GM23248 (cell line): ENCODE results near the gene PAQR9. TPM values are rescaled to one million over a fixed set of nuclear protein-coding genes. Genes with fewer than 3 reads are reported as not detected.

ENCODE experiments used
- DNase-seq: peaks from one replicate; pipeline ENCODE4 v3.0.0-alpha.2; 2015
- H2AFZ ChIP-seq: fragments of 200-600 bp; sonication (generic); 2 replicates; pipeline ENCODE4 v1.6.1; 2016; ENCODE audit warnings: antibody characterized with exemption
- H3F3A ChIP-seq: fragments of 200-600 bp; sonication (generic); 2 replicates; pipeline ENCODE4 v1.6.1; 2016; ENCODE audit warnings: mild to moderate bottlenecking, antibody characterized with exemption, mixed run types; ENCODE audit not compliant: insufficient read depth
- H3K27ac ChIP-seq: fragments of 200-600 bp; sonication (generic); 2 replicates; pipeline ENCODE4 v1.5.1; 2016; ENCODE audit warnings: mild to moderate bottlenecking
- H3K27me3 ChIP-seq: fragments of 200-600 bp; sonication (generic); replicated peaks from 2 replicates; pipeline ENCODE4 v1.6.1; 2016; ENCODE audit warnings: mild to moderate bottlenecking; ENCODE audit not compliant: insufficient read depth
- H3K36me3 ChIP-seq: fragments of 200-600 bp; sonication (generic); 2 replicates; pipeline ENCODE4 v1.6.1; 2016; ENCODE audit warnings: low read depth, mild to moderate bottlenecking
- H3K4me1 ChIP-seq: fragments of 200-600 bp; sonication (generic); 2 replicates; pipeline ENCODE4 v1.6.1; 2016; ENCODE audit warnings: mild to moderate bottlenecking; ENCODE audit not compliant: insufficient read depth
- H3K4me2 ChIP-seq: fragments of 200-600 bp; sonication (generic); one replicate; pipeline ENCODE4 v1.6.1; 2016; ENCODE audit warnings: mild to moderate bottlenecking; ENCODE audit not compliant: unreplicated experiment
- H3K4me3 ChIP-seq: fragments of 200-600 bp; sonication (generic); 2 replicates; pipeline ENCODE4 v1.5.1; 2016; ENCODE audit warnings: mild to moderate bottlenecking
- H3K79me2 ChIP-seq: fragments of 200-600 bp; sonication (generic); 2 replicates; pipeline ENCODE4 v1.6.1; 2016; ENCODE audit warnings: mild to moderate bottlenecking; ENCODE audit not compliant: insufficient read depth
- H3K9ac ChIP-seq: fragments of 200-600 bp; sonication (generic); 2 replicates; pipeline ENCODE4 v1.6.1; 2016; ENCODE audit warnings: mild to moderate bottlenecking
- H3K9me2 ChIP-seq: fragments of 200-600 bp; sonication (generic); 2 replicates; pipeline ENCODE4 v1.6.1; 2016; ENCODE audit warnings: mixed run types, mild to moderate bottlenecking, moderate library complexity; ENCODE audit not compliant: insufficient read depth
- H3K9me3 ChIP-seq: fragments of 200-600 bp; sonication (generic); one replicate; pipeline ENCODE4 v1.6.1; 2017; ENCODE audit warnings: low read depth
- H4K20me1 ChIP-seq: fragments of 200-600 bp; sonication (generic); 2 replicates; pipeline ENCODE4 v1.6.0; 2016; ENCODE audit not compliant: insufficient read depth
- EZH2 ChIP-seq: fragments of 200-600 bp; sonication (generic); IDR thresholded peaks from 2 replicates; pipeline ENCODE4 v1.6.1; 2018; ENCODE audit warnings: antibody characterized with exemption, mild to moderate bottlenecking; ENCODE audit not compliant: insufficient read depth, poor library complexity, severe bottlenecking
- EZH2phosphoT487 ChIP-seq: fragments of 200-600 bp; sonication (generic); IDR thresholded peaks from 2 replicates; pipeline ENCODE4 v1.6.1; 2018; ENCODE audit warnings: antibody characterized with exemption, moderate library complexity, mild to moderate bottlenecking, low read depth; ENCODE audit not compliant: insufficient read depth
- WGBS, 2 experiments: methylation state at CpG; one replicate each; pipeline ENCODE4 v1.1.6; 2015 to 2017; ENCODE audit warnings: low lambda C conversion rate in 2 of 2, low coverage in 1 of 2; ENCODE audit errors: missing lambda C conversion rate in 2 of 2; 5-methylcytosine and 5-hydroxymethylcytosine counted together
- in situ Hi-C: fragments of 300-500 bp; cut with MboI; formaldehyde crosslinking; loops from 2 replicates; pipeline ENCODE4 v1.15.0; 2020
- polyA plus RNA-seq: library from polyadenylated mRNA; unstranded; fragments of >200 nt; fragmentation: Nextera tagmentation; extraction: Ambion mirVana; gene quantifications from 2 replicates; pipeline ENCODE4 v1.2.1, GENCODE V29; 2016
- total RNA-seq: library from RNA; depleted of rRNA; stranded (reverse); fragments of >200 nt; shearing (Covaris generic); gene quantifications from 2 replicates; pipeline ENCODE4 v1.2.3, GENCODE V29; 2014

The PAQR9 gene
- total and polyA plus RNA-seq, 2 experiments from 2014 or later: not detected

- TF ChIP-seq EZH2phosphoT487 (no peak), EZH2 (no peak)
- Histone ChIP-seq H3K4me3 (no peak overlapping the region), H3K27ac (no peak overlapping the region), H3K4me1 (0 out of 2 replicates have a peak, but pooled peaks cover 7% of the 10 kb centered on the region), H3K9me3 (no peaks in the 10 kb centered on the region), H3F3A (no peaks in the 10 kb centered on the region), H3K79me2 (no peaks in the 10 kb centered on the region), H3K4me2 (no peak overlapping the region), H3K9ac (no peak overlapping the region), H3K36me3 (no peaks in the 10 kb centered on the region), H3K27me3 (no peaks in the 10 kb centered on the region), H3K9me2 (no peaks in the 10 kb centered on the region), H4K20me1 (no peaks in the 10 kb centered on the region), H2AFZ (peak overlapping the region; percentile 57)
- 49 to 65% methylated on average over 5 of the region's 5 CpGs for WGBS, 2 experiments
- peak; percentile 61 for DNase-seq
- in situ Hi-C loops: no loop called here
Measured at GRCh38 chr3:142987080-142987700, 23.7 kb upstream of the PAQR9 start.

GRCh38 chr3:142984255-142984654 is 20.8 kb upstream of the PAQR9 start:
- no peak for DNase-seq
- no peaks in the 10 kb centered on the region for H3F3A ChIP-seq
- TF ChIP-seq EZH2phosphoT487: no peak
- TF ChIP-seq EZH2: no peak
- 0 out of 2 replicates have a peak, but pooled peaks cover 7% of the 10 kb centered on the region for H3K4me1 ChIP-seq
- no peak overlapping the region for H3K4me3 ChIP-seq
- H3K27ac ChIP-seq: no peak overlapping the region
- no peaks in the 10 kb centered on the region for H3K36me3 ChIP-seq
- no peaks in the 10 kb centered on the region for H3K79me2 ChIP-seq
- no peaks in the 10 kb centered on the region for H3K9me2 ChIP-seq
- no peak overlapping the region; the same call in 1 of the 2 replicates for H2AFZ ChIP-seq
- H4K20me1 ChIP-seq: no peaks in the 10 kb centered on the region
- no peaks in the 10 kb centered on the region for H3K9me3 ChIP-seq
- no peaks in the 10 kb centered on the region for H3K27me3 ChIP-seq
- no peak overlapping the region for H3K4me2 ChIP-seq
- no peak overlapping the region for H3K9ac ChIP-seq
- WGBS, 2 experiments: 92 to 97% methylated on average over 3 of the region's 3 CpGs
- in situ Hi-C loops: no loop called here

DNA sequence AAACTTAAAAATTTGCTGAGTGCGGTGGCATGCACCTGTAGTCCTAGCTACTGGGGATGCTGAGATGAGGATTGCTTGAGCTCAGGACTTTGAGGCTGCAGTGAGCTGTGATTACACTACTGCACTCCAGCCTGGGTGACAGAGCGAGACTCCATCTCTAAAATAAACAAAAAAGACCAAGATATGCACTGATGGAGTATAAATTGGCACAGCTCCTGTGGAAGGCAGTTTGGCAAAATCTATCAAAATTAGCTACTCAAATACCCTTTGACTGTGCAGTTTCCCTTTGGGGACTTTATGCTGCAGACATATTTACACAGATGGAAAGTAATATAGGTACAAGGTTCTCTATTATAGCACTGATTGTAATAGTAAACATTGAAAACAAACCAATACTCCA is 19.8 kb upstream of the PAQR9 start:
- in situ Hi-C loops: no loop called here
- TF ChIP-seq EZH2 (no peak), EZH2phosphoT487 (no peak)
- Histone ChIP-seq H3K9me3 (no peaks in the 10 kb centered on the region), H3K36me3 (no peaks in the 10 kb centered on the region), H3K79me2 (no peaks in the 10 kb centered on the region), H3K27me3 (no peaks in the 10 kb centered on the region), H4K20me1 (no peaks in the 10 kb centered on the region), H3K27ac (no peak overlapping the region), H3K4me1 (0 out of 2 replicates have a peak, but pooled peaks cover 7% of the 10 kb centered on the region), H3K4me2 (no peak overlapping the region), H3F3A (no peaks in the 10 kb centered on the region), H3K9ac (no peak overlapping the region), H2AFZ (no peak overlapping the region), H3K9me2 (no peaks in the 10 kb centered on the region), H3K4me3 (no peak overlapping the region)
- WGBS, 2 experiments: 74 to 75% methylated on average over 2 of the region's 2 CpGs
- DNase-seq: no peak

DNA sequence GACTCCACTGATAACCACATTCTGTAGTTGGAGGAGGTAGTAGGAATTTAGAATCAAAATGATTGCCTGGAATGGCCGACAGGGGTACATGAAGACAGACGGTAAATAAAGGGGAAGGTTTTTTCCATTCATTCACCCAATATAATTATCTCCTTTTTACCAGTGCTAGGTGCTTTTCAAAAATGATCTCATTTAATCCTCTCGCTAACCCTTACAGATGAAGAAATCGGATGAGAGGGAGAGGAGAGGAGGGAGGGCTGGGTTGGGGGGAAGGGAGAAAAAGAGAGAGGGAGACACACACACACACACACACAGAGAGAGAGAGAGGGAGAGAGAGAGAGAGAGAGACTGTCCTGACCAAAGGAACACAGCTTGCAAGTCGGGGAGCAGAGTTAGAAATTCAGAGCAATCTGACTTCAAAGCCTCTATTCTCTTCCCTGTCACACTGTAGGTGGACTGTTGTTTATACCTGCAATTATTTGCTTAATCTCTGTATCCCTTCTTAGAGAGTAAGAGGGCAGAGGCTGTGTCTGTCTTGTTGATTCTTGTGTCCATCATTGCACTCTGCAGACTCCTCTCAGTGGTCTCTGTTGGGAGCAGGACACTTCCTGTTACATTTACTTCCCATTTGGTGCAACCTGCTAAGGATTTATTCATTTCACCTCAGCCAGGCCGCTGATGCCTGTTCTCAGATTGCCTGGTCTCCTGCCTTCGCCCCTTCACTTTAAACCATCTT is 18.7 kb upstream of the PAQR9 start:
- TF ChIP-seq EZH2: no peak
- TF ChIP-seq EZH2phosphoT487: no peak
- Histone ChIP-seq H3K79me2 (no peaks in the 10 kb centered on the region), H3K27me3 (no peaks in the 10 kb centered on the region), H3K4me2 (no peak overlapping the region), H2AFZ (no peak overlapping the region), H3F3A (peaks cover 3% of the 10 kb centered on the region), H3K9me3 (no peaks in the 10 kb centered on the region), H4K20me1 (no peaks in the 10 kb centered on the region), H3K9ac (no peak overlapping the region), H3K4me3 (no peak overlapping the region), H3K4me1 (peaks cover 4% of the 10 kb centered on the region), H3K9me2 (no peaks in the 10 kb centered on the region), H3K27ac (no peak overlapping the region), H3K36me3 (no peaks in the 10 kb centered on the region)
- in situ Hi-C loops: no loop called here
- 60 to 66% methylated on average over 7 of the region's 7 CpGs for WGBS, 2 experiments
- no peak for DNase-seq
